ENCODE results near the gene CHD5.

DNA sequence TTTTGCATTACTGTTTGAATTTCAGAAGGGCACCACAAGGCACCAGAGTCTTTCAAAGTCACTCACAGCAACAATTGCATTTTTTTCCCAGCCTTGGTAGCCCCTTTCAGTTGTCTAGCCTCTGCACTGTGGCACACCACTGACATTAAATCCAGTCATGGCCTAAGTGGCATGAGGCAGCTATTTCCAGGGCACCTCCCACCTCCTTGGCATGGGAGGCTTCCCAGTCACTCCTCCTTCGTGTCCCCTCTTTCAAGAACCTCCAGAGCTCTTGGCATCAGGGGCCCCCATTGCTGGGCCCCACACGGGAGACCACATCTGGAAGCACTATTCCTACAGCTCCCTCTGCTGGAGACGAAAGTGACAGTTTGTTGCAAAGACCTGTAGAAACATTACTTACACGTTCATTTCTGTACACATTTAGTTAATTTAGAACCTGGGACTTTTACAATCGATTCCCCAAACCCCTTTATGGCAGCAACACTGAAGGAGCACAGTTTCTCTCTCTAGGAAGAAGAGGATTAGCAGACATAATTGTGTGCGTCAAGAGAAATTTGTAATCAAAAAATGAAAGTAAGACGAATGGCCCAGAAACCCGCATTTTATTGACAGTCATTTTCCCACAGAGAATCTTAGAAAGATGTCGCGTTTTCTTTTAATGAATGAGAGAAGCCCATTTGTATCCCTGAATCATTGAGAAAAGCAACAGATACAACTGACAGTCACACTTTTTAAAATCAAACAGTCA, 5.7 kb upstream of the CHD5 start:
- TF ChIP-seq SREBF2 (IDR thresholded peaks at IDR 0.05) = no peak
- TF ChIP-seq, protein P1, sequence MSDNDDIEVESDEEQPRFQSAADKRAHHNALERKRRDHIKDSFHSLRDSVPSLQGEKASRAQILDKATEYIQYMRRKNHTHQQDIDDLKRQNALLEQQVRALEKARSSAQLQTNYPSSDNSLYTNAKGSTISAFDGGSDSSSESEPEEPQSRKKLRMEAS (IDR thresholded peaks at IDR 0.05) = no peak
